Inferior parietal cortex (tissue), 1 donor: ENCODE results near the gene CBFA2T2.
"Not testable (repeated sequence)": the region's sequence is repeated elsewhere in the genome, so short reads cannot be mapped to it uniquely, and the experiment has no call there.

Experiments
- DNase-seq: peaks from one replicate; pipeline ENCODE4 v3.0.0-alpha.2; 2016; ENCODE audit errors: extremely low spot score

The CBFA2T2 gene

DNA sequence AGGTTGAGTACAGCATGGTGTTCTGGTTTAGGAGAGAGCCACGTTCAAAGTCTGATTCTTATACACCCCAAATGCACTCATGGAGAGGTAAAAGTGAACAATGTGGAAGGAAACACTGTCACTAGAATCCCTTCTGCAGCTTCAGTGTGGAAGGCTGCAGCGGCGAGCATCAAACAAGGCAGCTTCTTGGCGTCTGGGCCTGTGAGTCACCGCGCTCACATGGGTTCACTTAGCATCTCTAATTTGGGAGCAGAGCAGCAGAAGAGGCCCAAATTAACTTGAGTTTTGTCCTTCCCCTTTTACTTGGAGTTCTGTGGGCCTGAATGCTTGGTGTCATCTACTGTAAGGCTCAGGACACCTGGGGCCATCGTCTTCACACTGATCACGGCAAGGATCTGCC lies 207.2 kb downstream of the CBFA2T2 start:
- peak; percentile 77 for DNase-seq

DNA sequence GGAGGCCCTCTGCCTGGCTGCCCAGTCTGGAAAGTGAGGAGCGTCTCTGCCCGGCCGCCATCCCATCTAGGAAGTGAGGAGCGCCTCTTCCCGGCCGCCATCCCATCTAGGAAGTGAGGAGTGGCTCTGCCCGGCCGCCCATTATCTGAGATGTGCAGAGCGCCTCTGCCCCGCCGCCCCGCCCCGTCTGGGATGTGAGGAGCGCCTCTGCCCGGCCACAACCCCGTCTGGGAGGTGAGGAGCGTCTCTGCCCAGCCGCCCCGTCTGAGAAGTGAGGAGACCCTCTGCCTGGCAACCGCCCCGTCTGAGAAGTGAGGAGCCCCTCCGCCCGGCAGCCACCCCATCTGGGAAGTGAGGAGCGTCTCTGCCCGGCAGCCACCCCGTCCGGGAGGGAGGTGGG lies 209.1 kb downstream of the CBFA2T2 start:
- not testable (repeated sequence) for DNase-seq
